A549 (cell line): ENCODE results near the gene OLR1. TPM values are rescaled to one million over a fixed set of nuclear protein-coding genes. Genes with fewer than 3 reads are reported as not detected.

Experiments
- ATAC-seq, 2 experiments: fragments of 200-7000 bp in 1 of 2; fragments of >200 bp in 1 of 2; cut with Nextera tagmentation in 1 of 2; cut with Tn5 transposase in 1 of 2; 3 replicates each; pipeline versions ENCODE4 v1.8.0 to v1.9.1; 2018 to 2020; ENCODE audit warnings: mild to moderate bottlenecking in 1 of 2, moderate library complexity in 1 of 2
- CTCF ChIA-PET: fragments of 300-600 bp; sonication (Branson Sonifier 250); formaldehyde crosslinking; extraction: SDS; loops from one replicate; lab custom pipeline; 2021; ENCODE audit warnings: antibody characterized with exemption, inconsistent platforms; lab: Yijun Ruan, JAX
- POLR2A ChIA-PET: fragments of 350-600 bp; formaldehyde crosslinking; extraction: SDS; loops from one replicate; lab custom pipeline; 2021; ENCODE audit warnings: antibody characterized with exemption, inconsistent platforms; lab: Yijun Ruan, JAX
- DNase-seq, 2 experiments: peaks; one replicate each; pipeline versions ENCODE4 v3.0.0 to v3.0.0-alpha.2; 2011 to 2016; ENCODE audit warnings: low read depth in 1 of 2, low spot score in 1 of 2
- FAIRE-seq: peaks from 2 replicates; lab custom pipeline; 2011; peaks lifted over from hg19 to GRCh38; lab: Jason Lieb, UNC
- H3K27ac ChIP-seq, 2 experiments: fragments of >200 bp; sonication (Bioruptor Twin); formaldehyde crosslinking; 3 replicates each; pipeline ENCODE4 v1.5.1; 2016 to 2017
- H3K4me1 ChIP-seq: fragments of >200 bp; sonication (Bioruptor Twin); formaldehyde crosslinking; 3 replicates; pipeline ENCODE4 v1.6.1; 2016
- H3K4me2 ChIP-seq: fragments of >200 bp; sonication (Bioruptor Twin); formaldehyde crosslinking; 3 replicates; pipeline ENCODE4 v1.6.1; 2016
- H3K4me3 ChIP-seq: fragments of >200 bp; sonication (Bioruptor Twin); formaldehyde crosslinking; 3 replicates; pipeline ENCODE4 v1.5.1; 2016
- H3K9me3 ChIP-seq: fragments of >200 bp; sonication (Bioruptor Twin); formaldehyde crosslinking; 3 replicates; pipeline ENCODE4 v1.6.1; 2016
- CHD2 ChIP-seq: fragments of 150-350 bp; IDR thresholded peaks from 2 replicates; pipeline ENCODE4 v1.6.1; 2014; ENCODE audit warnings: low read length; ENCODE audit not compliant: partially characterized antibody
- CTCF ChIP-seq: fragments of >200 bp; sonication (Bioruptor Twin); formaldehyde crosslinking; IDR thresholded peaks from 3 replicates; pipeline ENCODE4 v1.5.1; 2016
- EHF ChIP-seq: fragments of 250-450 bp; sonication (Bioruptor Pico); IDR thresholded peaks from 2 replicates; pipeline ENCODE4 v1.5.0; 2020; ENCODE audit warnings: mild to moderate bottlenecking
- EP300 ChIP-seq, 2 experiments: fragments of >200 bp; sonication (Bioruptor Twin); formaldehyde crosslinking; IDR thresholded peaks; 2 replicates in 1 of 2; 3 replicates in 1 of 2; pipeline ENCODE4 v1.6.1; 2016 to 2017
- FOSL2 ChIP-seq, 2 experiments: fragments of 450-650 bp in 1 of 2; fragments of >200 bp in 1 of 2; sonication (Bioruptor Twin) in 1 of 2; formaldehyde crosslinking; IDR thresholded peaks; 2 replicates each; pipeline versions ENCODE4 v1.5.0 to v1.6.1; 2016 to 2020; ENCODE audit warnings: mild to moderate bottlenecking in 1 of 2, moderate library complexity in 1 of 2
- HES2 ChIP-seq: fragments of >200 bp; sonication (Bioruptor Twin); formaldehyde crosslinking; IDR thresholded peaks from 2 replicates; pipeline ENCODE4 v1.6.1; 2016
- HOXB13 ChIP-seq: fragments of 250-450 bp; sonication (Bioruptor Pico); IDR thresholded peaks from 2 replicates; pipeline ENCODE4 v1.5.0; 2020; ENCODE audit warnings: low read depth, mild to moderate bottlenecking, moderate library complexity
- JUN ChIP-seq, 2 experiments: fragments of >200 bp; sonication (Bioruptor Twin); formaldehyde crosslinking; IDR thresholded peaks; 2 replicates in 1 of 2; 3 replicates in 1 of 2; pipeline ENCODE4 v1.6.1; 2016 to 2017
- MYC ChIP-seq: IDR thresholded peaks from 2 replicates; pipeline ENCODE4 v1.6.1; 2012; ENCODE audit warnings: mild to moderate bottlenecking, inconsistent platforms, low read length, improper control_type of control experiment, borderline replicate concordance
- NR3C1 ChIP-seq: fragments of >200 bp; sonication (Bioruptor Twin); formaldehyde crosslinking; IDR thresholded peaks from 3 replicates; pipeline ENCODE4 v1.6.1; 2017
- RAD21 ChIP-seq, 2 experiments: fragments of >200 bp in 1 of 2; sonication (Bioruptor Twin) in 1 of 2; formaldehyde crosslinking in 1 of 2; IDR thresholded peaks in 1 of 2; conservative IDR thresholded peaks in 1 of 2; 2 replicates in 1 of 2; 3 replicates in 1 of 2; pipeline ENCODE4 v1.6.1; 2012 to 2018; ENCODE audit warnings: inconsistent platforms in 1 of 2
- RARB ChIP-seq: fragments of 250-450 bp; sonication (Bioruptor Pico); IDR thresholded peaks from 2 replicates; pipeline ENCODE4 v1.8.0; 2021; ENCODE audit warnings: mild to moderate bottlenecking, moderate library complexity
- RCOR1 ChIP-seq: fragments of 150-350 bp; IDR thresholded peaks from 2 replicates; pipeline ENCODE4 v1.6.1; 2014; ENCODE audit warnings: antibody characterized with exemption, low read length, low read depth
- TFCP2L1 ChIP-seq: fragments of 250-450 bp; sonication (Bioruptor Pico); IDR thresholded peaks from 2 replicates; pipeline ENCODE4 v1.5.0; 2021; ENCODE audit warnings: mild to moderate bottlenecking
- WGBS: methylation state at CpG from one replicate; pipeline ENCODE4 v1.1.6; 2017; ENCODE audit errors: missing lambda C conversion rate; 5-methylcytosine and 5-hydroxymethylcytosine counted together
- polyA plus RNA-seq, 4 experiments: library from polyadenylated mRNA; depleted of rRNA in 3 of 4; stranded (reverse); fragments of >200 nt; fragmentation: RNase III in 1 of 4; extraction: RNeasy Plus Mini Kit Qiagen cat#74134 plus additional on column Dnase treatment in 1 of 4; gene quantifications; 2 replicates in 3 of 4; 3 replicates in 1 of 4; pipeline ENCODE4 v1.2.3, GENCODE V29; 2011 to 2017

OLR1 gene
- polyA plus RNA-seq, 2 of the 4 experiments (the other 2 are of a cell fraction) = 0.59 to 0.92 TPM

- CTCF ChIA-PET = no interaction called here
- Histone ChIP-seq H3K4me2 (no peak overlapping the region), H3K4me1 (peaks cover 15% of the 10 kb centered on the region), H3K4me3 (no peak overlapping the region), H3K27ac (no peak overlapping the region), H3K9me3 (no peaks in the 10 kb centered on the region)
- DNase-seq = no peak
- no peak for ATAC-seq
- WGBS = 47% methylated on average over 2 of the region's 2 CpGs
- TF ChIP-seq HOXB13 (CRISPR knock-in tag) (no peak), CTCF (no peak), JUN (IDR thresholded peaks at IDR 0.05) (no peak), EHF (CRISPR knock-in tag) (no peak), RARB (CRISPR knock-in tag) (no peak), MYC (no peak), RAD21 (conservative IDR thresholded peaks at IDR 0.05 in 1 of 2, IDR thresholded peaks at IDR 0.05 in 1 of 2) (no peak), FOSL2 (IDR thresholded peaks at IDR 0.05) (no peak), FOSL2 (CRISPR knock-in tag; IDR thresholded peaks at IDR 0.05) (no peak), RCOR1 (no peak), EP300 (IDR thresholded peaks at IDR 0.05) (no peak), CHD2 (no peak), HES2 (no peak), TFCP2L1 (CRISPR knock-in tag) (no peak), NR3C1 (no peak)
- FAIRE-seq = no peak
- POLR2A ChIA-PET = no interaction called here
These were observed 61.6 kb downstream of the OLR1 start for GRCh38 chr12:10110256-10110844.

Other genes starting within 250 kb of the OLR1 start
- gene CLEC2A, start 239.8 kb downstream of the OLR1 start, polyA plus RNA-seq (2011; rRNA removed) = not detected in 2 replicates
- gene CLEC2A, start 239.8 kb downstream of the OLR1 start, polyA plus RNA-seq (2017; fragmentation: RNase III; extraction: RNeasy Plus Mini Kit Qiagen cat#74134 plus additional on column Dnase treatment) = not detected in 3 replicates
- gene CLEC12A, start 200.7 kb downstream of the OLR1 start, polyA plus RNA-seq (2011; rRNA removed) = not detected in 2 replicates
- gene CLEC12A, start 200.7 kb downstream of the OLR1 start, polyA plus RNA-seq (2017; fragmentation: RNase III; extraction: RNeasy Plus Mini Kit Qiagen cat#74134 plus additional on column Dnase treatment) = not detected in 3 replicates
- gene CLEC1B, start 173.0 kb downstream of the OLR1 start, polyA plus RNA-seq (2011; rRNA removed) = not detected in 2 replicates
- gene CLEC1B, start 173.0 kb downstream of the OLR1 start, polyA plus RNA-seq (2017; fragmentation: RNase III; extraction: RNeasy Plus Mini Kit Qiagen cat#74134 plus additional on column Dnase treatment) = not detected in 3 replicates
- gene CLEC12B, start 161.5 kb downstream of the OLR1 start, polyA plus RNA-seq (2011; rRNA removed) = not detected in 2 replicates
- not detected in 3 replicates for gene CLEC12B, start 161.5 kb downstream of the OLR1 start, polyA plus RNA-seq (2017; fragmentation: RNase III; extraction: RNeasy Plus Mini Kit Qiagen cat#74134 plus additional on column Dnase treatment)
- gene CLEC9A, start 141.4 kb downstream of the OLR1 start, polyA plus RNA-seq (2011; rRNA removed) = not detected in 2 replicates
- gene CLEC9A, start 141.4 kb downstream of the OLR1 start, polyA plus RNA-seq (2017; fragmentation: RNase III; extraction: RNeasy Plus Mini Kit Qiagen cat#74134 plus additional on column Dnase treatment) = not detected in 3 replicates
- 0.06 TPM in 1 of 2 replicates, not detected in the other for gene CLEC1A, start 73.1 kb downstream of the OLR1 start, polyA plus RNA-seq (2011; rRNA removed)
- not detected in 3 replicates for gene CLEC1A, start 73.1 kb downstream of the OLR1 start, polyA plus RNA-seq (2017; fragmentation: RNase III; extraction: RNeasy Plus Mini Kit Qiagen cat#74134 plus additional on column Dnase treatment)
- not detected in 2 replicates for gene CLEC7A, start 41.9 kb downstream of the OLR1 start, polyA plus RNA-seq (2011; rRNA removed)
- 0.08 TPM in 1 of 3 replicates, not detected in the others for gene CLEC7A, start 41.9 kb downstream of the OLR1 start, polyA plus RNA-seq (2017; fragmentation: RNase III; extraction: RNeasy Plus Mini Kit Qiagen cat#74134 plus additional on column Dnase treatment)
- gene TMEM52B, start 6.9 kb upstream of the OLR1 start, polyA plus RNA-seq (2011; rRNA removed) = 0.08 and 0.39 TPM in 2 replicates
- gene TMEM52B, start 6.9 kb upstream of the OLR1 start, polyA plus RNA-seq (2017; fragmentation: RNase III; extraction: RNeasy Plus Mini Kit Qiagen cat#74134 plus additional on column Dnase treatment) = 0.05 to 0.08 TPM (median 0.05 TPM) in 3 replicates
- 46.2 and 58.6 TPM in 2 replicates for gene GABARAPL1, start 40.7 kb upstream of the OLR1 start, polyA plus RNA-seq (2011; rRNA removed)
- gene GABARAPL1, start 40.7 kb upstream of the OLR1 start, polyA plus RNA-seq (2017; fragmentation: RNase III; extraction: RNeasy Plus Mini Kit Qiagen cat#74134 plus additional on column Dnase treatment) = 28.7 to 37.8 TPM (median 35.9 TPM) in 3 replicates
- gene KLRD1, start 135.7 kb upstream of the OLR1 start, polyA plus RNA-seq (2011; rRNA removed) = 0.01 TPM in 1 of 2 replicates, not detected in the other
- not detected in 3 replicates for gene KLRD1, start 135.7 kb upstream of the OLR1 start, polyA plus RNA-seq (2017; fragmentation: RNase III; extraction: RNeasy Plus Mini Kit Qiagen cat#74134 plus additional on column Dnase treatment)
- gene KLRK1, start 217.9 kb upstream of the OLR1 start, polyA plus RNA-seq (2011; rRNA removed) = not detected in 2 replicates
- not detected in 3 replicates for gene KLRK1, start 217.9 kb upstream of the OLR1 start, polyA plus RNA-seq (2017; fragmentation: RNase III; extraction: RNeasy Plus Mini Kit Qiagen cat#74134 plus additional on column Dnase treatment)
- not detected in 2 replicates for gene KLRC4, start 237.6 kb upstream of the OLR1 start, polyA plus RNA-seq (2011; rRNA removed)
- gene KLRC4, start 237.6 kb upstream of the OLR1 start, polyA plus RNA-seq (2017; fragmentation: RNase III; extraction: RNeasy Plus Mini Kit Qiagen cat#74134 plus additional on column Dnase treatment) = not detected in 3 replicates
- 0.10 TPM in 1 of 2 replicates, not detected in the other for gene KLRC3, start 248.5 kb upstream of the OLR1 start, polyA plus RNA-seq (2011; rRNA removed)
- not detected in 3 replicates for gene KLRC3, start 248.5 kb upstream of the OLR1 start, polyA plus RNA-seq (2017; fragmentation: RNase III; extraction: RNeasy Plus Mini Kit Qiagen cat#74134 plus additional on column Dnase treatment)